Activated B cell treated with CpG ODN at 0.5 μM for 24 hours (primary cell): ENCODE data around the gene SECISBP2. TPM values are rescaled to one million over a fixed set of nuclear protein-coding genes. Genes with fewer than 3 reads are reported as not detected.

Experiments used
- ATAC-seq: fragments of 200-7000 bp; cut with Tn5 transposase; one replicate; pipeline ENCODE4 v1.10.0; 2021; ENCODE audit warnings: low read depth, mild to moderate bottlenecking, moderate library complexity
- CTCF ChIA-PET: fragments of 350-600 bp; sonication (Branson Sonifier 250); formaldehyde crosslinking; loops from one replicate; lab custom pipeline; 2021; ENCODE audit warnings: antibody characterized with exemption; lab: Charles Lee
- POLR2A ChIA-PET: fragments of 350-600 bp; sonication (Branson Sonifier 250); formaldehyde crosslinking; loops from one replicate; lab custom pipeline; 2021; ENCODE audit warnings: antibody characterized with exemption; lab: Charles Lee
- DNase-seq: peaks from one replicate; pipeline ENCODE4 v3.0.0; 2022
- H3K27ac Mint-ChIP-seq: one replicate; pipeline ENCODE4 v1.8.0; 2020; ENCODE audit warnings: mixed read lengths
- H3K27me3 Mint-ChIP-seq: one replicate; pipeline ENCODE4 v1.8.0; 2021; ENCODE audit warnings: mixed read lengths
- H3K36me3 Mint-ChIP-seq: one replicate; pipeline ENCODE4 v1.8.0; 2021; ENCODE audit warnings: low read depth, mixed read lengths
- H3K4me1 Mint-ChIP-seq: one replicate; pipeline ENCODE4 v1.8.0; 2021; ENCODE audit warnings: mixed read lengths
- H3K4me3 Mint-ChIP-seq: one replicate; pipeline ENCODE4 v1.8.0; 2020; ENCODE audit warnings: mild to moderate bottlenecking, mixed read lengths
- H3K9me3 Mint-ChIP-seq: one replicate; pipeline ENCODE4 v1.8.0; 2020; ENCODE audit warnings: mixed read lengths
- CTCF ChIP-seq: fragments of 200-600 bp; IDR thresholded peaks from one replicate; pipeline ENCODE4 v1.8.0; 2022; ENCODE audit warnings: antibody characterized with exemption, mild to moderate bottlenecking
- intact Hi-C: fragments of 100-400 bp; cut with micrococcal nuclease; formaldehyde crosslinking; loops from one replicate; pipeline ENCODE4 v1.15.1; 2024
- total RNA-seq: library from RNA; stranded (reverse); gene quantifications from 2 replicates; pipeline ENCODE4 v1.2.3, GENCODE V29; 2022

Gene SECISBP2
- total RNA-seq, 1 donor from 2014 or later: 97.1 TPM

- Mint-ChIP-seq H3K27ac (no peak overlapping the region), H3K4me1 (peaks cover 8% of the 10 kb centered on the region), H3K27me3 (no peaks in the 10 kb centered on the region), H3K4me3 (no peak overlapping the region), H3K36me3 (peaks cover 97% of the 10 kb centered on the region), H3K9me3 (no peaks in the 10 kb centered on the region)
- intact Hi-C loops: no loop called here
- TF ChIP-seq CTCF: no peak
- ChIA-PET POLR2A (no interaction called here), CTCF (interaction anchor here (1.8 to 2.1 kb wide), 2 partner anchors 23 to 201 kb away, joined by 4 to 7 read pairs; no protein-coding TSS in a partner anchor)
- no peak for DNase-seq
- ATAC-seq: no peak
These were observed 29.4 kb downstream of the SECISBP2 start for GRCh38 chr9:89347651-89348050.

GRCh38 chr9:89349607-89350006, 31.3 kb downstream of the SECISBP2 start:
- ATAC-seq (no peak), DNase-seq (no peak)
- ChIA-PET POLR2A (no interaction called here), CTCF (no interaction called here)
- Mint-ChIP-seq H3K4me1 (peaks cover 10% of the 10 kb centered on the region), H3K4me3 (no peak overlapping the region), H3K27me3 (no peaks in the 10 kb centered on the region), H3K36me3 (peaks cover 96% of the 10 kb centered on the region), H3K27ac (no peak overlapping the region), H3K9me3 (no peaks in the 10 kb centered on the region)
- intact Hi-C loops: no loop called here
- no peak for TF ChIP-seq CTCF

DNA sequence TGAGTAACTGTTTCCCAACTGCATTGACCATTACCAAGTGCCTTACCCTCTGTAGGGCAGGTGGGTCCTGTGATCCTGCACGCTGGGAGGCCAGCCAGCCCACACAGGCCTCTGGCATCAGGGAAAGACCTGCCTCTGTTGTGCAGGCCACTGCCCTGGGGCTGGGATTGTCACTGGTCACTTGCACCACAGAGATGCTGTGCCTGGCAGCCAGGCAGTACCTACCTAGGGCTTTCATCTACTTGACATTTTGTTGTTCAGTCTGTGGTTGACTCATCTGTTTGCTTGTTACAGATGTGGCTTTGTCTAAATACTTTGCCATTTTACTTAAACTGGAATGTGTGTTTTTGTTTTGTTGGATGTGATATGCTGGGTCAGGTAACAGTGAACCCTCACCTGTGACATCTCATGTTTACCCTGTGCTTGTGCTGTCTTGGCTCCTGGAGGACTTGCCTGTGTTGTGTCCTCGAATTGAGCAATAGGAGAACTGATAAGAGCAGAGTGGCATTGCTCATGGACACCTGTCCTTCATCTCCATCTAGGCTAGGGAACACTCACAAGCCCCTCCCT, 32.8 kb downstream of the SECISBP2 start:
- intact Hi-C loops: no loop called here
- Mint-ChIP-seq H3K27me3 (no peaks in the 10 kb centered on the region), H3K9me3 (no peaks in the 10 kb centered on the region), H3K36me3 (peaks cover 96% of the 10 kb centered on the region), H3K4me3 (no peak overlapping the region), H3K4me1 (peaks cover 10% of the 10 kb centered on the region), H3K27ac (no peak overlapping the region)
- ATAC-seq: no peak
- ChIA-PET CTCF (no interaction called here), POLR2A (no interaction called here)
- no peak for TF ChIP-seq CTCF
- DNase-seq: no peak

DNA sequence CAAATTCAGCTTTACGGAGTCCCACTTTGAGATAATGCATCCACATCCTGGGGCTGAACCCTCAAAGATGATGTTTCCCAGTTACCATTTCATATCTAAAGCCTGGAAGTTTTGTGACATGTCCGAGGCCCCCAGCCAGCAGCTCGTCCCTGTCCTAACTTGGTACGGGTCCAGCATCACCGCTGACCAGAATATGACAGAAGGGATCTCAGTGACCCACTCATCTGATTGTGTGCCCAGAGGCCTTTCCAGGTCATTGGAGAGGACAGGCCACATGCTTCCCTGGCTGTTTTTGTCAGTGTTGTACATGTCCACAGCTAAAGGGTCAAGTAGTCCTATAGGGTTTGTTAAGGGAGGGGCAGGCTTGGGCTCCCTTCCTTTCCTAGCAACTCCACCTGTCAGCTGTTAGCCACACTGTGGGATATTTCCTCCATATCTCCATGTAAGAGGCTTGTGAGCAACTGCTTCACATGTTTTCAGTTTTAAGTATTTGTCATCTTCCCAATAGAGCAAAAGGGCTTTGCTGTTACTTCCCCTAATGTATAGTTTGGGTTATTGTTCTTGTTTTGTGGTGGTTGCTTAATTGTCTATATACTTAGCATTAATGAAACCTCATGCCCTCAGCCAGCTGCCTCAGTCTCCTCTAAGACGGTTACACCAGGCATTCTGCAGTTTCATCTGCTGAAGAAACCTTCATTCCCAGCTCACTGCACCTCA, 33.4 kb downstream of the SECISBP2 start:
- no peak for TF ChIP-seq CTCF
- peaks cover 96% of the 10 kb centered on the region for H3K36me3 Mint-ChIP-seq
- no peak overlapping the region for H3K27ac Mint-ChIP-seq
- POLR2A ChIA-PET: interaction anchor here (0.7 kb wide), 1 partner anchor 198 kb away, joined by 3 read pairs; no protein-coding TSS in a partner anchor
- H3K9me3 Mint-ChIP-seq: no peaks in the 10 kb centered on the region
- H3K4me3 Mint-ChIP-seq: no peak overlapping the region
- CTCF ChIA-PET: no interaction called here
- no peak for DNase-seq
- no peak for ATAC-seq
- peaks cover 10% of the 10 kb centered on the region for H3K4me1 Mint-ChIP-seq
- no peaks in the 10 kb centered on the region for H3K27me3 Mint-ChIP-seq
- intact Hi-C loops: no loop called here

- H3K4me1 Mint-ChIP-seq: peaks cover 10% of the 10 kb centered on the region
- H3K4me3 Mint-ChIP-seq: no peak overlapping the region
- ATAC-seq (no peak), DNase-seq (no peak)
- H3K9me3 Mint-ChIP-seq: no peaks in the 10 kb centered on the region
- peaks cover 98% of the 10 kb centered on the region for H3K36me3 Mint-ChIP-seq
- H3K27me3 Mint-ChIP-seq: no peaks in the 10 kb centered on the region
- no peak overlapping the region for H3K27ac Mint-ChIP-seq
- TF ChIP-seq CTCF: no peak
- CTCF ChIA-PET: no interaction called here
- intact Hi-C loops: no loop called here
- POLR2A ChIA-PET: interaction anchor here (0.7 kb wide), 1 partner anchor 197 kb away, joined by 3 read pairs; no protein-coding TSS in a partner anchor
These were observed 34.2 kb downstream of the SECISBP2 start for GRCh38 chr9:89352451-89352850.
